IPS-18a (cell line): Measurements from ENCODE around the gene MRPS34.

ENCODE experiments used
- H3K27ac ChIP-seq: one replicate; pipeline ENCODE4 v1.5.1; 2013; ENCODE audit warnings: low read length
- H3K27me3 ChIP-seq: one replicate; pipeline ENCODE4 v1.6.1; 2013; ENCODE audit warnings: mild to moderate bottlenecking, low read length; ENCODE audit not compliant: control insufficient read depth, insufficient read depth
- H3K36me3 ChIP-seq: one replicate; pipeline ENCODE4 v1.6.1; 2013; ENCODE audit warnings: low read depth, low read length; ENCODE audit not compliant: control insufficient read depth
- H3K4me1 ChIP-seq: one replicate; pipeline ENCODE4 v1.6.1; 2013; ENCODE audit warnings: low read depth, low read length; ENCODE audit not compliant: control insufficient read depth
- H3K4me3 ChIP-seq: one replicate; pipeline ENCODE4 v1.5.1; 2013; ENCODE audit warnings: low read length
- H3K9ac ChIP-seq: one replicate; pipeline ENCODE4 v1.6.1; 2013; ENCODE audit warnings: mild to moderate bottlenecking, low read length, moderate library complexity
- H3K9me3 ChIP-seq: one replicate; pipeline ENCODE4 v1.6.1; 2013; ENCODE audit warnings: low read depth, low read length; ENCODE audit not compliant: control insufficient read depth

The MRPS34 gene

GRCh38 chr16:1763521-1764511 lies 9.1 kb downstream of the MRPS34 start:
- Histone ChIP-seq H3K4me1 (no peaks in the 10 kb centered on the region), H3K9me3 (no peaks in the 10 kb centered on the region), H3K36me3 (no peaks in the 10 kb centered on the region), H3K27ac (no peak overlapping the region), H3K4me3 (no peak overlapping the region), H3K27me3 (no peaks in the 10 kb centered on the region), H3K9ac (no peak overlapping the region)

DNA sequence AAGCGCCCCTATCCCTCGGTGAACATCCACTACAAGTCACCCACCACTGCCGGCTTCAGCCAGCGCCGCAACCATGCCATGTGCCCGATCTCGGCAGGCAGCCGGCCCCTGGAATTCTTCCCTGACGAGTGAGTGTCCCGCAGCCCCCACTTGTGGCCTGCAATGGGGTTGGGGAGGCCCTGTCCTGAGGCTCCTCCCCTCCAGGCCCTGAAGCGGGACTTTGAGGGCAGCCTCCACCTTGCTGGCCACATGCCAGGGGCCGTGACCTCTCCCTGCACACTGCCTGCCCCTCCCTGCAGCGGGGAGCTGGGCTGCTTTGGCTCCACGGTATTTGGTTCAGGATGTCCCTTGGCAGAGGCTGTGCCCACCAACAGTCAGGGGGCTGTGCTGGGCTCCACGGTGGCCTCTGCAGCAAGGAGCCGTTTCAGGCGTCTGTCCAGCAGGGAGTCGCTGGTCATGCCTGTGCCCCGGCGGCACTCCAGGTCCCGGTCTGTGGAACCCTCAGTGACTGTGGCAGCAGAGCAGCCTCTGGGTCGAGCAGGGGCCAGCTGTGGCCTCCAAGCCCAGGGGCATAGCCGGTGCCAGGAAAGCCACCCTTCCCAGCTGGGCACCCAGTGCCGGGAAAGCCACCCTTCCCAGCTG lies 9.9 kb downstream of the MRPS34 start:
- H3K27me3 ChIP-seq, result no peaks in the 10 kb centered on the region
- H3K4me1 ChIP-seq, result no peaks in the 10 kb centered on the region
- H3K27ac ChIP-seq, result no peak overlapping the region
- no peak overlapping the region for H3K4me3 ChIP-seq
- H3K36me3 ChIP-seq, result no peaks in the 10 kb centered on the region
- no peak overlapping the region for H3K9ac ChIP-seq
- no peaks in the 10 kb centered on the region for H3K9me3 ChIP-seq

DNA sequence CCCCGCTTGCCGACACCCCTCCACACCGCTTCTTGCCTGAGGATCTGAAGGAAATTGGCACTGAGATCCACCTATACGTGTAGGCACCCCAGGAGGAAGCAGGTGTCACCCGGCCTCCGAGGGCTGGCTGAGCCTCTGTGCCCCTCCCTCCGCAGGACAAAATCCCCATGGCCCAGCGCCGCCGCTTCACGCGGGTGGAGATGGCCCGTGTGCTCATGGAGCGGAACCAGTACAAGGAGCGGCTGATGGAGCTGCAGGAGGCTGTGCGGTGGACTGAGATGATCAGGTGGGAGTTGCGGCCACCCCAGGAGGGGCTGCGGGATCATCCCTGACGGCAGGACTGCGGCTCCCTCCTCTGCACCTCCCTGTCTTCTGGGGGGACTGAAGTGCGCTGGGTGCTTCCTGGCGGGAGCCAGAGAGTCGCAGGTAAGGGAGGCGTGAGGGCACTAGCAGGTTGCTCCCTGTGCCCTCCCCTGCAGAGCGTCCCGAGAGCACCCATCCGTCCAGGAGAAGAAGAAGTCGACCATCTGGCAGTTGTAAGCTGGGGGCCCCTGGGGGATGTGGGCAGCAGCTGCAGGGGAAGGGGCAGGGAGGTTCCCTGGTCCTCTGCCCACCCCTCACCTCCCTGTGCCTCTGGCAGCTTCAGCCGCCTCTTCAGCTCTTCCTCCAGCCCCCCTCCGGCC lies 10.6 kb downstream of the MRPS34 start:
- H3K36me3 ChIP-seq, result no peaks in the 10 kb centered on the region

DNA sequence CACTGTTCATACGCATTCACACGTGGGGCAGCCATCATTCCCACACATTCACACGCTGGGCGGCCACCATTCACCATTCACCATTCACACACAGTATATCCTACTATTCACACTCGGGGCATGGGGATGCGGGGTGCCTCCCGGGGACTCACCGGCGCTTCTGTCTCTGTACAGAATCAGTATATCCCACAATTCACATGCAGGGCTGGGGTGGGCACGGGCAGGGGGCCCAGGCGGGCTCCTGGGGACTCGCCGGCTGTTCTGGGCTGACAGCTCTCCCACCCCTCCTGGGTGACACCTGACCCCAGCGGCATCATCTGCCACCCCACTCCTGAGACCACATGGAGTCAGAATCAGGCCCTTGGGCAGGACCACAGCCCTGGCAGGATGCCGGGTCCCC lies 11.2 kb downstream of the MRPS34 start:
- Histone ChIP-seq H3K4me3 (no peak overlapping the region), H3K4me1 (no peaks in the 10 kb centered on the region), H3K27ac (no peak overlapping the region), H3K36me3 (no peaks in the 10 kb centered on the region), H3K9me3 (no peaks in the 10 kb centered on the region), H3K9ac (no peak overlapping the region), H3K27me3 (no peaks in the 10 kb centered on the region)

More for the DNA sequence above, 10.6 kb downstream of the MRPS34 start:
- Histone ChIP-seq H3K27me3 (no peaks in the 10 kb centered on the region), H3K9ac (no peak overlapping the region), H3K4me3 (no peak overlapping the region), H3K27ac (no peak overlapping the region), H3K9me3 (no peaks in the 10 kb centered on the region), H3K4me1 (no peaks in the 10 kb centered on the region)

DNA sequence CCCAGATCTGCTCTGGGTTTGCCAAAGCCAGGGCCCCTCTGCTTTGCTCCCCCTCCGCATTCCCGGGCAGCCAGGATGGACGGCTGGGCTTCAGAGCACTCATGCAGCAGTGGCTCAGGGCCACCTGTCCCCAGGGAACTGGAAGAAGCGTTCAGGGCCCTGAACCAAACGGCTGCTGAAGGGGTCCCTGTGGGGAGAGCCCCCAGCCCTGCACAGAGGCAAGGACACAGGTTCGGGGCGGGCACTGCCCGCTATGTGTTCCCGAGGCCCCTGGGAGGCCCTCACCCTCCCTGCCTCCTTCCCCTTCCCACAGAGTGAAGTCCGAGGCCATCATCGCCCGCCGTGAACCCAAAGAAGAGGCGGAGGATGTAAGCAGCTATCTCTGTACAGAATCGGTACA lies 12.0 kb downstream of the MRPS34 start:
- no peaks in the 10 kb centered on the region for H3K36me3 ChIP-seq
- no peak overlapping the region for H3K27ac ChIP-seq
- no peaks in the 10 kb centered on the region for H3K9me3 ChIP-seq
- no peaks in the 10 kb centered on the region for H3K27me3 ChIP-seq
- H3K9ac ChIP-seq, result no peak overlapping the region
- no peaks in the 10 kb centered on the region for H3K4me1 ChIP-seq
- no peak overlapping the region for H3K4me3 ChIP-seq

- Histone ChIP-seq H3K4me1 (no peaks in the 10 kb centered on the region), H3K4me3 (no peak overlapping the region), H3K27ac (no peak overlapping the region), H3K36me3 (no peaks in the 10 kb centered on the region), H3K27me3 (no peaks in the 10 kb centered on the region), H3K9ac (no peak overlapping the region), H3K9me3 (no peaks in the 10 kb centered on the region)
Measured at GRCh38 chr16:1759511-1759910, 13.4 kb downstream of the MRPS34 start.

DNA sequence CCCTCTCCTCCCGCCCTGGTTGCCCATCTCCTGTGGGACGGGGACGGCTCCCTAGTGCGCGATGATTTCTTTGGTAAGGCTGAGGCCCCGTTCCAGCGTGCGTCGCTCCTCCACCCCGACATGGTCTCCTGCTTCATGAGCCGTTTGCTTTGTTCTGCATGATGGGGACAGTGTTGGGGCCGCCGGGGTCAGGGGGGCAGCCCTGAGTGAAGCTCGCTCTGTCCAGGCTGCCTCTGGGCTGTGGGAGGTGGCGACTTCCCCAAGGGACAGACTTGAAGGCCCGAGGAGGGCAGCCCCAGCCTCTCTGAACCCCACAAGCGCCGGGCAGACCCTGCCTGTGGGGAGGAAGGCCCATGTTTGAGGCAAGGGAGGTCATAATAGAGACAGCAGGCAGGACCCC lies 14.0 kb downstream of the MRPS34 start:
- Histone ChIP-seq H3K9me3 (no peaks in the 10 kb centered on the region), H3K4me1 (no peaks in the 10 kb centered on the region), H3K36me3 (no peaks in the 10 kb centered on the region), H3K27me3 (no peaks in the 10 kb centered on the region), H3K4me3 (no peak overlapping the region), H3K27ac (no peak overlapping the region), H3K9ac (no peak overlapping the region)

DNA sequence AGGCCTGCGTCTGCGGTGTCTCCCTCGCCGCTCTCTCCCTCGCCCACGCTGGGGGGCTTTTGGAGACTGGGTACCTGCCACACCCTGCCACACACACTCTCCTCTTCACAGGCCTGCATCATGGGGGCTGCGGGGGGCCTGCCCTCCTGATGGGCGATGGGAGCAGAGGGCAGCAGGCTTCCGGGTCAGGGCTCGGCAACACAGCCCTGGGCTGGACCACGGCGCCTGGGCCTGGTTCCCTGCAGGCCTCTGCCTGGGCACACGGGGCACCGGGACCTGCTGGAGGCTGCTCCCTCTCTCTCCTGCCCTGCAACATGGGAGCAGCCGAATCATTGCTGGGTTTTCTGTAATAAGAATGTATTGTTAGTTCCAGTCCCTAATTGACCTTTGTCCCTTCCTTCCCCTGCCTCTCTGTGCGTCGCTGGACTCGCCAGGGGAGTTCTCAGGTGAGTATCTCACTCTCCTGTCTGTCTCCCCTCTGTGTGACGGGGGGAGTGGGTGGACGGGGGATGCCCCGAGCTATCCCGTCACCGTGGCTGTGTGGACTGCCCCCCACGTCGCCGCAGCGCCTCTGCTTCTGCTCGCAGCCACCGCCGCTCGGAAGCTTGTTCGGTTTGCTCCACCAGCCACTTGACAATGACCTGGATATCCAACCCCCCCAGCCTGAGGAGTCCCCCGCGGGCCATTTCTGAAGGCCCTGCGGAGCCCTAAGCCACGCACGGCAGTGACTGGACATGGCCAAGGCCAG lies 15.0 kb downstream of the MRPS34 start:
- no peaks in the 10 kb centered on the region for H3K27me3 ChIP-seq
- no peaks in the 10 kb centered on the region for H3K9me3 ChIP-seq
- no peak overlapping the region for H3K9ac ChIP-seq
- no peaks in the 10 kb centered on the region for H3K36me3 ChIP-seq
- H3K27ac ChIP-seq, result no peak overlapping the region
- no peaks in the 10 kb centered on the region for H3K4me1 ChIP-seq
- no peak overlapping the region for H3K4me3 ChIP-seq

GRCh38 chr16:1754204-1754603 lies 18.7 kb downstream of the MRPS34 start:
- Histone ChIP-seq H3K9ac (no peak overlapping the region), H3K36me3 (peaks cover 5% of the 10 kb centered on the region), H3K27me3 (no peaks in the 10 kb centered on the region), H3K9me3 (no peaks in the 10 kb centered on the region), H3K4me1 (no peaks in the 10 kb centered on the region), H3K27ac (no peak overlapping the region), H3K4me3 (no peak overlapping the region)

DNA sequence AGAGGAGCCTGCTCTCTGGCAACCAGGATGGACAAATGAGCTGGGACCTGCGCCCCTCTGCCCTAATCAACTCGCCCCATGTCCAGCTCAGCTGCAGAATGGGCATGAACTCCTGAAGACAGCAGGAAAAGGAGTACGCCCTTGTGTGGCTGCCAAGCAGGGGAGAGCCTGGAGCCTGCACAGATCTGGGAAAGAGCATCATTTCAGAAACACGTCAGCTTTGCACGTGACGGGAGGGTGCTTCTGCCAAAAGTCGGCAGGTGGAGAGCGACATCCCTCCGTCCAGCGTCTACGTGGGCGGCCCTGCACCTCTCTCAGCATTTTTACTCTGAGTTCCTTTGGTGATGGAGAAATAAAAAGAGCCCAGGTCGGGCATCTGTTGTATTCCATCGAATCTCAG lies 20.1 kb downstream of the MRPS34 start:
- Histone ChIP-seq H3K9me3 (no peaks in the 10 kb centered on the region), H3K36me3 (peaks cover 12% of the 10 kb centered on the region), H3K27ac (no peak overlapping the region), H3K4me3 (no peak overlapping the region), H3K9ac (no peak overlapping the region), H3K4me1 (no peaks in the 10 kb centered on the region), H3K27me3 (no peaks in the 10 kb centered on the region)

GRCh38 chr16:1751946-1752345 lies 21.0 kb downstream of the MRPS34 start:
- H3K9ac ChIP-seq, result no peak overlapping the region
- no peaks in the 10 kb centered on the region for H3K27me3 ChIP-seq
- peaks cover 12% of the 10 kb centered on the region for H3K36me3 ChIP-seq
- no peak overlapping the region for H3K4me3 ChIP-seq
- no peak overlapping the region for H3K27ac ChIP-seq
- no peaks in the 10 kb centered on the region for H3K9me3 ChIP-seq
- no peaks in the 10 kb centered on the region for H3K4me1 ChIP-seq
